Left lung (tissue), 10 donors: ENCODE results near the gene TEX19. TPM values are rescaled to one million over a fixed set of nuclear protein-coding genes. Genes with fewer than 3 reads are reported as not detected.

Experiments used
- ATAC-seq: fragments of 200-7000 bp; cut with Tn5 transposase; one replicate; pipeline ENCODE4 v1.9.1; 2020; ENCODE audit warnings: moderate library complexity
- DNase-seq, 4 donors: peaks; one replicate each; pipeline ENCODE4 v3.0.0-alpha.2; 2013 to 2020
- H3K27ac ChIP-seq, 2 donors: fragments of 200-600 bp; sonication (generic) in 1 of 2; one replicate each; pipeline versions ENCODE4 v1.5.0 to v1.8.0; 2020 to 2021
- H3K27me3 ChIP-seq, 2 donors: fragments of 200-600 bp; sonication (generic) in 1 of 2; one replicate each; pipeline versions ENCODE4 v1.5.0 to v1.8.0; 2020 to 2021
- H3K36me3 ChIP-seq, 2 donors: fragments of 200-600 bp; sonication (generic) in 1 of 2; one replicate each; pipeline versions ENCODE4 v1.5.0 to v1.8.0; 2020 to 2021
- H3K4me1 ChIP-seq, 2 donors: fragments of 200-600 bp; one replicate each; pipeline ENCODE4 v1.8.0; 2021
- H3K4me3 ChIP-seq, 2 donors: fragments of 200-600 bp; sonication (generic) in 1 of 2; one replicate each; pipeline versions ENCODE4 v1.5.0 to v1.8.0; 2020 to 2021; ENCODE audit warnings: mild to moderate bottlenecking in 1 of 2
- H3K9me3 ChIP-seq, 2 donors: fragments of 200-600 bp; sonication (generic) in 1 of 2; one replicate each; pipeline versions ENCODE4 v1.5.0 to v1.8.0; 2020 to 2021
- CTCF ChIP-seq, 2 donors: fragments of 200-600 bp; sonication (generic) in 1 of 2; IDR thresholded peaks; one replicate each; pipeline versions ENCODE4 v1.5.0 to v1.8.0; 2021; ENCODE audit warnings: antibody characterized with exemption in 2 of 2
- intact Hi-C, 2 donors: fragments of 100-400 bp; cut with DNase I; formaldehyde crosslinking; loops; one replicate each; pipeline versions ENCODE4 v1.11.2 to v1.14.2; 2022
- polyA plus RNA-seq, 6 donors: library from polyadenylated mRNA; unstranded; fragments of 120-200 nt; gene quantifications; one replicate each; pipeline ENCODE4 v1.2.1, GENCODE V29; 2013; ENCODE audit not compliant: insufficient read length in 6 of 6
- total RNA-seq, 2 donors: library from RNA; stranded (reverse); fragmentation: NEBNext Ultra II Directional; extraction: Animal tissue kit (Norgen Biotek cat#: 25700); gene quantifications; one replicate each; pipeline ENCODE4 v1.2.1, GENCODE V29; 2021
- donor health status: DM: no; HTN: yes; CAD: no.
- donor health status: DM: no; HTN: no; CAD: no.

Gene TEX19
- total and polyA plus RNA-seq, 8 donors = 0.07 TPM; not detected in 7

- intact Hi-C loops = no loop called here
- H3K36me3 ChIP-seq = no peaks in the 10 kb centered on the region
- no peak for TF ChIP-seq CTCF (IDR thresholded peaks at IDR 0.05)
- H3K27ac ChIP-seq = no peak overlapping the region
- H3K4me3 ChIP-seq = no peak overlapping the region
- H3K9me3 ChIP-seq = no peaks in the 10 kb centered on the region
- DNase-seq (peak in 1 of 4 donors; percentile 38), ATAC-seq (no peak)
- peaks cover 12 to 94% of the 10 kb centered on the region in 2 donors for H3K27me3 ChIP-seq
- peaks cover 0 to 10% of the 10 kb centered on the region in 2 donors for H3K4me1 ChIP-seq
Measured at GRCh38 chr17:82383411-82383810, 24.4 kb downstream of the TEX19 start.

- H3K27ac ChIP-seq = no peak overlapping the region
- H3K9me3 ChIP-seq = no peaks in the 10 kb centered on the region
- H3K27me3 ChIP-seq = peaks cover 7 to 87% of the 10 kb centered on the region in 2 donors
- H3K36me3 ChIP-seq = no peaks in the 10 kb centered on the region
- DNase-seq (peak in 1 of 4 donors; percentile 31), ATAC-seq (no peak)
- H3K4me1 ChIP-seq = peaks cover 0 to 10% of the 10 kb centered on the region in 2 donors
- intact Hi-C loops = no loop called here
- no peak overlapping the region for H3K4me3 ChIP-seq
- TF ChIP-seq CTCF (IDR thresholded peaks at IDR 0.05) = no peak
Measured at GRCh38 chr17:82384051-82384729, 25.1 kb downstream of the TEX19 start.

GRCh38 chr17:82384730-82385481, 25.9 kb downstream of the TEX19 start:
- no peak for TF ChIP-seq CTCF (IDR thresholded peaks at IDR 0.05)
- Histone ChIP-seq H3K4me1 (peaks cover 0 to 10% of the 10 kb centered on the region in 2 donors), H3K36me3 (no peaks in the 10 kb centered on the region), H3K4me3 (no peak overlapping the region), H3K27me3 (peaks cover 7 to 80% of the 10 kb centered on the region in 2 donors), H3K27ac (no peak overlapping the region), H3K9me3 (no peaks in the 10 kb centered on the region)
- ATAC-seq (peak; percentile 67), DNase-seq (peak in 2 of 4 donors; percentile 40 to 82)
- intact Hi-C loops = no loop called here

- intact Hi-C loops = no loop called here
- Histone ChIP-seq H3K27ac (no peak overlapping the region), H3K36me3 (no peaks in the 10 kb centered on the region), H3K9me3 (no peaks in the 10 kb centered on the region), H3K4me1 (peaks cover 0 to 10% of the 10 kb centered on the region in 2 donors), H3K27me3 (peaks cover 7 to 72% of the 10 kb centered on the region in 2 donors), H3K4me3 (no peak overlapping the region)
- ATAC-seq = no peak
- no peak for TF ChIP-seq CTCF (IDR thresholded peaks at IDR 0.05)
- peak in 2 of 4 donors; percentile 44 to 66 for DNase-seq
Measured at GRCh38 chr17:82385559-82386254, 26.7 kb downstream of the TEX19 start.
